Kidney tubule cell (primary cell): ENCODE results near the gene ETV6.
A peak's percentile ranks its signal among the peaks of the same experiment; 100 is the strongest.

Experiments
- DNase-seq: peaks from one replicate; pipeline ENCODE4 v3.0.0-alpha.2; 2018; ENCODE audit warnings: low spot score

The ETV6 gene

GRCh38 chr12:11645391-11645790, 4.1 kb upstream of the ETV6 start:
- DNase-seq: no peak

- peak; percentile 95 for DNase-seq
Observed at GRCh38 chr12:11648514-11649412, 711 bp upstream of the ETV6 start.

GRCh38 chr12:11650286-11651281, 1.1 kb downstream of the ETV6 start:
- DNase-seq: peak; percentile 37

- no peak for DNase-seq
Observed at GRCh38 chr12:11651381-11651780, 1.9 kb downstream of the ETV6 start.

- no peak for DNase-seq
Observed at GRCh38 chr12:11651785-11652184, 2.3 kb downstream of the ETV6 start.

DNA sequence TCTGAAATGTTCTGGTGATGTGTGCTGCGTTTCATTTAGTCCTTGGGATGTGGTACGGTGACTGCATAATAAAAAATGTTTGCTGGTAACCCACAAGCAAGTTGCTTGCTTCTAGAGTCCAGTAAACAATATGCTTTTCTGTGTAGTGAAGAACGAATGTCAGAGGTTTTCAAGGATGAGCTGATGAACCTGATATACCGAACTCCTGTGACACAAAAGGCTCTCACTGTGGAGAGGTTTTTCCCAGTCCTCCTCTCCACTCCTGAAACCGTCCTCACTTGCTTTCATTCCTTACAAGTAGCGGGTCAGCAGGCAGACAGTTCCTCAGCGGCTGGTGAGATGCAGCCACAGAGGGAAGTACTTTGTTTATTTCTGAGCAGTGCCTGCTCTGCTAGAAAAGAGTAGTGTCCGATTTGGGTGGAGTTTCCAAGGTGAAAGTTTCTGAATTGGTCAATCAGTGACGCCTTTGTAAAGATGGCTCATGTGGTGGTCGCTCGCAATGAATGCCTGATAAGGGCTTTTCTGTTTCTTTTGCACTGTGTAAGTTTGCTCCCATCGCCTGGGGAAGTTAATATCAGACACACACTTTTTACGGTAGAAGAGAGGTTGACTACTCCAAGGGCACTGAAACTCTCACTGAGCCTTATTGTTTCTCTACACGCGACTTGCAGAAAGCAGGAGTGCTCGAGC, 3.0 kb downstream of the ETV6 start:
- DNase-seq: peak; percentile 63

DNA sequence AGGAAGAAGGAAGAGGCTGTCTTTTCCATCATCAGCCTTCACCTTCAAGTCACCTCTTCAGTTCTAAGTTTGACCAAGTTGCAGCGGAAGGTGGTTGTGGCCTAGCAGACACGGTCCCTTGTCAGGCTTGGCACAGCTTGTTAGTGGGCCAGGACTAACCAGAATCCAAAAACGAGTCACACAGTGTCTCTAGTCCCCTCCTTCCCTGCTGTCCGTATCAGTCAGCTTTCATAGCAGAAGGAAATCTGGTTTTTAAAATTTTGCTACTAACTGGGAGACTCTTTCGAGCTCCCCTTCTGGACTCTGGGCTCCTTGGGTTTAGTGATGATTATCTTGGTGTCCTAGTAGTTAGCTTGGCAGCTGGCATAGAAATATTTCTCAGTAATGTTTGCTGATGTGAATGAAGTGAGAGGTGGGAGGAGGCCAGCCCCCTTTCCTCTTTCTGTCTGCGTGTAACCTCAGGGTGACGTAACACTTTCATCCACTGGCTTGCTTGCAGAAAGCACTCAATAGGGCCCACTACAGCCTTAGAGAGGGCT, 3.8 kb downstream of the ETV6 start:
- DNase-seq: peak; percentile 20

GRCh38 chr12:11654338-11654737, 4.9 kb downstream of the ETV6 start:
- no peak for DNase-seq

- DNase-seq: no peak
Observed at GRCh38 chr12:11654802-11655201, 5.3 kb downstream of the ETV6 start.

- no peak for DNase-seq
Observed at GRCh38 chr12:11655842-11656241, 6.4 kb downstream of the ETV6 start.

- DNase-seq: peak; percentile 53
Observed at GRCh38 chr12:11656550-11656949, 7.1 kb downstream of the ETV6 start.

- DNase-seq: peak; percentile 37
Observed at GRCh38 chr12:11657511-11657910, 8.0 kb downstream of the ETV6 start.

- peak; percentile 79 for DNase-seq
Observed at GRCh38 chr12:11658791-11659190, 9.3 kb downstream of the ETV6 start.

- DNase-seq: no peak
Observed at GRCh38 chr12:11660624-11661023, 11.2 kb downstream of the ETV6 start.

- DNase-seq: peak; percentile 6
Observed at GRCh38 chr12:11661491-11662089, 12.1 kb downstream of the ETV6 start.

- DNase-seq: no peak
Observed at GRCh38 chr12:11662369-11662768, 12.9 kb downstream of the ETV6 start.

DNA sequence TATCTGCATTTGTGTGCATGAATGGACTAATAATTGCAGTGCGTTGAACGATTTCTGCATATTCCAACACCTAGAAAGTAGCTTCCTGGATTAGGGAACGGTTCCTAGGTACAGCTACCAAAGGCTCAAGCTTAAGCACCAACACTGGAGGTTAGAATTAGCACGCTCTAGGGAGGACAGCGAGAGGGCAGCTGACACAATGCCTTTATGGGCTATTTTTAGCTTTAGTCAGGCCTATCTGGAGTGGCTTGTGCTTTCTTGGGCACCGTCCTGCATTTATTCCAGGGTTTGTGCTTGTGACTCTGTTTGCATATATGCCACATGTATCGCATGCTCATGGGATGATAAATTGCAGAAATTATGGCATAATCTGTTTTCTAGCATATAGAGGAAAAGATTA, 13.7 kb downstream of the ETV6 start:
- DNase-seq: no peak

GRCh38 chr12:11664101-11664500, 14.6 kb downstream of the ETV6 start:
- DNase-seq: no peak

DNA sequence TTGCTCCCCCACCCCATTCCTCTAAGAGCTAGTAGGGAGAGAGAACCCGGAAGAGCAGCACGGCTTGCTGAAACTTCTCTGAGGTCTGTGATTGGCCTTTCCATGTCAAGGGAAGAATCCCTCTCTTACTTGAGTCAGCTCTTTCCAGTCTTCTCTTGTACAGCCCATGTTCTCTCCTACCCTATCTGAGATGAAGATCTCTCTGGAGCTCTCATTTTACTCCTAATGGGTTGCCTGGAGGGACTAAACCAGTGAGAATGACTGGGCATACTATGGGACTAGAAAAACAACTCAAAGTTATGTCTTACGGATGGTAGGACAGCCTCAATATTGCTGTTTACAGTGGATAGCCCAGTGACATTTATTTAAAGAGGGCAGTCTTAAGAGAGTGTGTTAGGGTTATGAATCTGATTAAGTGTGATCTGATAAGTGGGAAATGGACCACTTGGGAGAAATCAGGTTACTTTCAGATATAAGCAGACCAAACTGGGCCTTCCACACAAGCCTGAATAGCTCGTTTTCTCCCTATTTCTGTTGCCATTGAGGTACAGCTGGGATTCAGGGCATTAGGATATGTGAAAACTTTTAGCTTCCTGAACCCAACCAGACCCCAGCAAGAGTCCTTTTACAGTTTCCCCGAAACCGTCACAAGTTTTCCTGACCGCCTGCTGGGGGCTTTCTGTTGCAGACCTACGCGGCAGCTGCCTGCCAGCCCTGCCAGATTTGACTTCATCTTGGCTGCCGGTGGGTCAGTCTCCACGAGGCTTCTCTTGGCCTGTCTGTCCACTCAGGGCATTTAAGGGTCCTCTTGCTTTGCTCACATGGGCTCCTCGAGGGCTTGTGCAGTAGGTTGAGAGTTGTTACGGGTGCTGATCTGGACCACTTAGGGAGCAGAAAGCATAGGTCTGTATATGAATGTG, 16.9 kb downstream of the ETV6 start:
- no peak for DNase-seq

- DNase-seq: no peak
Observed at GRCh38 chr12:11667171-11667570, 17.7 kb downstream of the ETV6 start.
